Liver (tissue), 9 donors: ENCODE results near the gene CD276. TPM values are rescaled to one million over a fixed set of nuclear protein-coding genes. Genes with fewer than 3 reads are reported as not detected.

Experiments
- DNase-seq: peaks from one replicate; pipeline ENCODE4 v3.0.0-alpha.2; 2017; ENCODE audit warnings: low spot score
- H3K27ac ChIP-seq, 2 donors: one replicate each; pipeline ENCODE4 v1.7.0; 2013; ENCODE audit warnings: inconsistent platforms in 2 of 2, low read length in 2 of 2, control low read depth in 1 of 2, low read depth in 1 of 2, mild to moderate bottlenecking in 1 of 2
- H3K27me3 ChIP-seq, 4 donors: one replicate each; pipeline versions ENCODE4 v1.6.1 to v1.7.0; 2013; ENCODE audit warnings: low read length in 3 of 4, inconsistent platforms in 1 of 4, mild to moderate bottlenecking in 1 of 4, moderate library complexity in 1 of 4; ENCODE audit not compliant: control insufficient read depth in 4 of 4, insufficient read depth in 4 of 4
- H3K36me3 ChIP-seq, 4 donors: one replicate each; pipeline versions ENCODE4 v1.6.1 to v1.7.0; 2013; ENCODE audit warnings: low read length in 3 of 4, mild to moderate bottlenecking in 3 of 4, low read depth in 1 of 4, moderate library complexity in 1 of 4; ENCODE audit not compliant: control insufficient read depth in 4 of 4, insufficient read depth in 3 of 4
- H3K4me1 ChIP-seq, 4 donors: one replicate each; pipeline versions ENCODE4 v1.6.1 to v1.7.0; 2013; ENCODE audit warnings: low read length in 3 of 4, mild to moderate bottlenecking in 3 of 4, moderate library complexity in 1 of 4; ENCODE audit not compliant: control insufficient read depth in 4 of 4, insufficient read depth in 4 of 4
- H3K4me3 ChIP-seq, 3 donors: one replicate each; pipeline versions ENCODE4 v1.6.1 to v1.7.0; 2013; ENCODE audit warnings: low read length in 3 of 3, control low read depth in 1 of 3, low read depth in 1 of 3, mild to moderate bottlenecking in 1 of 3
- H3K9ac ChIP-seq, 2 donors: one replicate each; pipeline ENCODE4 v1.7.0; 2013; ENCODE audit warnings: low read length in 2 of 2, mild to moderate bottlenecking in 2 of 2, moderate library complexity in 2 of 2, control low read depth in 1 of 2, low read depth in 1 of 2
- H3K9me3 ChIP-seq, 4 donors: one replicate each; pipeline versions ENCODE4 v1.6.1 to v1.7.0; 2013; ENCODE audit warnings: low read length in 3 of 4; ENCODE audit not compliant: control insufficient read depth in 4 of 4
- ATF3 ChIP-seq: IDR thresholded peaks from 2 replicates; pipeline ENCODE4 v1.6.1; 2016; ENCODE audit warnings: antibody characterized with exemption
- CTCF ChIP-seq: fragments of 150-350 bp; IDR thresholded peaks from 2 replicates; pipeline ENCODE4 v1.5.1; 2017; ENCODE audit warnings: improper control_type of control experiment, low read depth, low read length; ENCODE audit not compliant: missing input control
- EGR1 ChIP-seq, 2 donors: IDR thresholded peaks; 2 replicates each; pipeline ENCODE4 v1.6.1; 2016 to 2018; ENCODE audit warnings: antibody characterized with exemption in 2 of 2, low read depth in 2 of 2
- FOXA1 ChIP-seq: IDR thresholded peaks from 2 replicates; pipeline ENCODE4 v1.6.1; 2016; ENCODE audit warnings: antibody characterized with exemption
- FOXA2 ChIP-seq: IDR thresholded peaks from 2 replicates; pipeline ENCODE4 v1.6.1; 2016; ENCODE audit warnings: antibody characterized with exemption
- GABPA ChIP-seq, 2 donors: IDR thresholded peaks in 1 of 2; conservative IDR thresholded peaks in 1 of 2; 2 replicates each; pipeline ENCODE4 v1.6.1; 2016; ENCODE audit warnings: antibody characterized with exemption in 2 of 2, mild to moderate bottlenecking in 1 of 2, moderate library complexity in 1 of 2
- HNF4A ChIP-seq, 2 donors: conservative IDR thresholded peaks; 2 replicates each; pipeline ENCODE4 v1.6.1; 2016; ENCODE audit warnings: antibody characterized with exemption in 2 of 2, mild to moderate bottlenecking in 2 of 2
- HNF4G ChIP-seq: IDR thresholded peaks from 2 replicates; pipeline ENCODE4 v1.6.1; 2016; ENCODE audit warnings: antibody characterized with exemption
- JUND ChIP-seq, 2 donors: IDR thresholded peaks; 2 replicates each; pipeline ENCODE4 v1.6.1; 2016; ENCODE audit warnings: antibody characterized with exemption in 2 of 2
- MAX ChIP-seq: IDR thresholded peaks from 2 replicates; pipeline ENCODE4 v1.6.1; 2016; ENCODE audit warnings: antibody characterized with exemption
- NR2F2 ChIP-seq: IDR thresholded peaks from 2 replicates; pipeline ENCODE4 v1.6.1; 2016; ENCODE audit warnings: antibody characterized with exemption
- RAD21 ChIP-seq, 2 donors: IDR thresholded peaks; 2 replicates each; pipeline ENCODE4 v1.6.1; 2016; ENCODE audit warnings: antibody characterized with exemption in 2 of 2, mild to moderate bottlenecking in 2 of 2
- REST ChIP-seq: IDR thresholded peaks from 2 replicates; pipeline ENCODE4 v1.6.1; 2016; ENCODE audit warnings: antibody characterized with exemption, mild to moderate bottlenecking
- RXRA ChIP-seq, 2 donors: IDR thresholded peaks; 2 replicates each; pipeline ENCODE4 v1.6.1; 2017 to 2018; ENCODE audit warnings: antibody characterized with exemption in 2 of 2, mild to moderate bottlenecking in 1 of 2
- SP1 ChIP-seq: IDR thresholded peaks from 2 replicates; pipeline ENCODE4 v1.6.1; 2018; ENCODE audit warnings: antibody characterized with exemption, mild to moderate bottlenecking
- TAF1 ChIP-seq: conservative IDR thresholded peaks from 2 replicates; pipeline ENCODE4 v1.6.1; 2016; ENCODE audit warnings: antibody characterized with exemption, mild to moderate bottlenecking
- YY1 ChIP-seq: IDR thresholded peaks from 2 replicates; pipeline ENCODE4 v1.6.1; 2016; ENCODE audit warnings: antibody characterized with exemption, mild to moderate bottlenecking
- ZBTB33 ChIP-seq: IDR thresholded peaks from 2 replicates; pipeline ENCODE4 v1.6.1; 2016; ENCODE audit warnings: antibody characterized with exemption
- WGBS: extraction: QIAGEN DNeasy Blood & Tissue Kit; methylation state at CpG from one replicate; pipeline ENCODE4 v1.1.7; 2013; 5-methylcytosine and 5-hydroxymethylcytosine counted together
- polyA plus RNA-seq, 2 donors: library from polyadenylated mRNA; stranded (reverse) in 1 of 2; unstranded in 1 of 2; fragments of 200-250 nt in 1 of 2; fragments of >200 nt in 1 of 2; fragmentation: Nextera tagmentation in 1 of 2; extraction: Ambion mirVana in 1 of 2; gene quantifications; one replicate each; pipeline versions ENCODE4 v1.2.1 to v1.2.3, GENCODE V29; 2013 to 2015
- total RNA-seq, 2 donors: library from RNA; depleted of rRNA; stranded (reverse); fragments of >200 nt; gene quantifications; one replicate each; pipeline ENCODE4 v1.2.3, GENCODE V29; 2014
- donor health status: healthy.
- donor health status: healthy.
- donor health status: healthy.
- donor health status: healthy.
- donor health status: healthy.

Gene CD276
- total and polyA plus RNA-seq, 4 donors: 12.9 to 37.9 (median 25.1) TPM

- H3K4me1 ChIP-seq: no peaks in the 10 kb centered on the region
- 68% methylated on average over 8 of the region's 8 CpGs for WGBS
- H3K36me3 ChIP-seq: no peaks in the 10 kb centered on the region
- no peaks in the 10 kb centered on the region for H3K9me3 ChIP-seq
- H3K4me3 ChIP-seq: no peak overlapping the region
- H3K27ac ChIP-seq: no peak overlapping the region
- H3K27me3 ChIP-seq: no peaks in the 10 kb centered on the region
- no peak overlapping the region for H3K9ac ChIP-seq
- no peak for TF ChIP-seq HNF4G
- TF ChIP-seq SP1: no peak
- TF ChIP-seq HNF4A (conservative IDR thresholded peaks at IDR 0.05): no peak
- no peak for TF ChIP-seq CTCF
- TF ChIP-seq RXRA (IDR thresholded peaks at IDR 0.05): no peak
- TF ChIP-seq JUND (IDR thresholded peaks at IDR 0.05): no peak
- no peak for TF ChIP-seq TAF1
- no peak for TF ChIP-seq MAX
- no peak for TF ChIP-seq ZBTB33
- TF ChIP-seq EGR1 (IDR thresholded peaks at IDR 0.05; ENCODE audit: low read depth in 2 of 2): no peak
- no peak for TF ChIP-seq REST
- TF ChIP-seq RAD21 (IDR thresholded peaks at IDR 0.05): no peak
- no peak for TF ChIP-seq YY1
- TF ChIP-seq ATF3: no peak
- no peak for TF ChIP-seq FOXA2
- no peak for TF ChIP-seq FOXA1
- no peak for TF ChIP-seq NR2F2
- no peak for TF ChIP-seq GABPA (IDR thresholded peaks at IDR 0.05 in 1 of 2, conservative IDR thresholded peaks at IDR 0.05 in 1 of 2)
- DNase-seq: no peak
These were observed 62.1 kb downstream of the CD276 start for GRCh38 chr15:73746261-73746660.
